Activated naive CD4-positive, alpha-beta T cell (primary cell): Measurements from ENCODE around the gene PBX3.

ENCODE experiments used
- DNase-seq, 4 experiments: peaks; one replicate each; lab custom pipeline; 2025; lab: John Stamatoyannopoulos, UW

PBX3 gene

DNA sequence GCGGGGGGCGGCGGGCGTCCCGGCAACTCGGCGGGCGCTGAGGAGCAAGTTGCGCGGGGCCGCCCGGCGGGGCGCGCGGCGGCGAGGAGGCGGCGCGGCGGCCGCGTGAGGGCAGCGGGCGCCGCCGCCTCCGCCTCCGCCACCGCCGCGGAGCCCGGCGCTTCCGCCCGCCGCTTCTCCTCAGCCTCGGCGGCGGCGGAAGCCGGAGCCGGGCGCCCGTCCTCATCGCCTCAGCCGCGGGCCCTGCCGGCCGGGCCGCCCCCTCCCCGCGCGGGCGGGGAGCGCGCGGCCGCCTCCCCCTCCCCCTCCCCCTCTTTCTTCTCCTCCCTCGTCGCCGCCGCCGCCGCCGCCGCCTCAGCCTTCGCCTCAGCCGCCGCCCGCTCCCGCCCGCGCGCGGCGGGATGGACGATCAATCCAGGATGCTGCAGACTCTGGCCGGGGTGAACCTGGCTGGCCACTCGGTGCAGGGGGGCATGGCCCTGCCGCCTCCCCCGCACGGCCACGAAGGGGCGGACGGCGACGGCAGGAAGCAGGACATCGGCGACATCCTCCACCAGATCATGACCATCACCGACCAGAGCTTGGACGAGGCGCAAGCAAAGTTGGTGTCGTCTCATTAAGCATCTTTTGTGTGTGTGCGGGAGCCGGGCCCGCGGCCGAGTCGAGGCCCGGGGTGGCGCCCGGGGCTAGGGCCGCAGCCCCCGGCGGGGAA is at the start of gene PBX3:
Gene PBX3, plus strand, starts transcription at position 321 of the 712 bp plus-strand sequence.
- DNase-seq: peak in 2 of 4 experiments; percentile 7 to 48

DNA sequence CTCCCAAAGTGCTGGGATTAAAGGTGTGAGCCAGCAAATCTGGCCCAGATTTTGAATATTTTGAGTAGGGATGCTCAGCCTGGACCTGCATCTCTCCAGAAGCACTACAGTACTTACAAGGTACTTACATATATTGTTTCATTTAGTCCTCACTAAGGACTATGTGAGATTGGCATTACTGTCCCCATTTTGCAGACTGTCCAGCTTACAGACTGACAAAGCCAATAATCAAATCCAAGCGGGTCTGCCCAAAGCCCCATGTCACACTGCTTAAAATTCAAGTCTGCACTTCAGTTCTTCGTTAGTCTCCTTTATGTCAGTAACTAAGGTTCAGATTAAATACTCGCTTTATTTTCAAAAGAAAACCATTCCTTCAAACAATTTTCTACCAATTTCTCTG is 47.3 kb upstream of the PBX3 start:
- no peak for DNase-seq

DNA sequence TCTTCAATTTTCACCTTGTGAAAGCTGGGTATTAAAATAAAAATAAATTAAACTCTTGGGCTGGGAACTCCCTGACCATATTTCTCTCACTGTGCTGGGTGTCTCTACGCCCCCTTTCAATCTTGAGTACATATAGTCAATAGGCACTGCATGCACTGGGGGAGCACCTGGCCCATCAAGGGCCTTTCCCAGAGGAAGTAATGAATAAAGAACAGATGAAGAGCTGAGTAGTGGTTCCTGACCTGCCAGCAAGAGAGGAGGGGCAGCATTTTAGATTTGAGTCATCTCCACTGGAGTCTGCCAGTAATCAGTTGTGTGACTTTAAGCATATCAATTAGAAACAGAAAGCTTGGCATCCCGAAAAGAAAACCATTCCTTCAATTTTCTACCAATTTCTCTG is 46.4 kb upstream of the PBX3 start:
- DNase-seq: no peak

DNA sequence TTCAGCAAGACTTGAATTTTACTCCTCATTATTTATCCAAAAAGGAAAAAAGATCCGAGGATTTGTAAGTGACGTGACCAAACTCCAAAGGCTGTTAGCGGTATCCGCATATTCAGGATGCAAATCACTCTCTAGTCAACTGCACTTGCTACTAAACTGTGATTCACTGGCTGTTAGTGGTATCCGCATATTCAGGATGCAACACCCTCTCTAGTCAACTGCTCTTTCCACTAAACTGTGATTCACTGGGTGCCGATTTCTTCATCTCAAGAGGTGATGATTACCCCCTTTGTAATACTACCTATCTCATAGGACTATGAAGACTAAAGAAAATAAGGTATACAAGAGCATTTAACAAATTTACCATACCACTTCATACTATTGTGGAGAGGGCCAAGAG is 45.8 kb upstream of the PBX3 start:
- no peak for DNase-seq

DNA sequence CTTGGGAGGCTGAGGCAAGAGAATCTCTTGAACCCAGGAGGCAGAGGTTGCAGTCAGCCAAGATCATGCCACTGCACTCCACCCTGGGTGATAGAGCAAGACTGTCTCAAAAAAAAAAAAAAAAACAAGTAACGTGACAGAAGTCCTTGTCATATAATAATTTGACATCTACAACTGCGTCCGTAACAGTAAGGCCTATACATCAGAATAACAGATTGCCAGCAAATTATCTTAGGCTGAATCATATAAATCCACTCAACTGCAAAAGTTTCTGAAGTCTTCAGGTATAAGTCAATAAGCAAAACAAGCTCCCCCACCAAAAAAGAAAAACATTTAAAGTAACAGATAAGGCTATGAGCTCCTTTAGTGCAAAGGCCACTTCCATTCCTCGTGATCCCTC is 43.5 kb upstream of the PBX3 start:
- DNase-seq: no peak

DNA sequence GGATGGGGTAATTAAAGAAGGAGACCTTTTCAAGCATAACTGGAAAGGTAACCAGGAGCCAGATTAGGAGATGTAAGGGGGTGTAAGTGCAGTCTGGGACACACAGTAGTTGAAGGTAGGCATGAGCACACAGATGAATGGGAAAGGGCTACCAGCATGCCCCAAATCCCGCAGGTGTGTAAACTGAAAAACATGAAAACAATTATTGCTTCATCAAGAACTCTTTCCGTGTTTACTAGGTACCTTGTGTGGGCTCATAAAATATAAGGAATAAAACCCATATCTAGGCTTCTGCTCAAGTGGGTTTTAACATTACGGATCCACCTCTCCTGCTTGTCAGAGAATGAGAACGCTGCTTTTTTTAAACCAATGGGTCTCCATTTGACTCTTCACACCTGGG is 41.3 kb upstream of the PBX3 start:
- no peak for DNase-seq

DNA sequence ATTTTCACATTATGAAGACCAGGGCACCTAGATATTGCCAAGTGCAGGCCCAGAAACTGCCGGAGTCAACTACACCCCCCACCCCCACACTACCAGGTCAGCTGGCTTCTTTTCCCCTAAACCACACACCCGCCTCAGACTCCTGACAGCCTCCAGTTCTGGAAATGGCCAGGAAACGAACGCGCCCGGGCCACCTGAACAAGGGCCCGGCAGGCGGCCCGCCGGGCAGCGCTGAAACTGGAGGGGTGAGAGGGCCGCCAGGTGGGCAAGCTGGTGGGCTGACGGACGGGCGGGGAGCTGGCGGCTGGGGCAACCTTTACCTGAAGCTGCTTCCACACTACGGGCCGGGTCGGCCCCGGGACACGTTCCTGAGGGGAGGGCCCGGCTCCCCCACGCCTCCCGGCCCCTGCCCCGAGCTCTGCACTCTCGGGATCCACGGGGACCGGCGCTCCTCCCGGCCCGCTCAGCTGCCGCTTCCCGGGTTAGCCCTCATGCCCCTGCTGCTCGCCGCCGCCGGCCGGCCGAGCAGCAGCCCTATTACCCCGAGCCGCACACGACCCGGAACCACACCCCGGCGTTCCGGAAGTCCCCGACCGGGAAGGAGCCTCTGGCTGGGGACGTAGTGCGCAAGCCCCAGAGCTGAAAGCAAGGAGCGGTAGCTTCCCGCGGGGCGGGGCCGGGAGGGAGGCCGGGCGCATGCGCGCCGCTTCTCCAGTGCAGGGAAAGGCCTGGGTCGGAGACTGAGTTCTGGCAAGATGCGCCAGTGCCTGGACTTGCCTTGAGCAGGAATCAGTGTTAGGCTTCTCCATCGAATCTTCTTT is 40.3 kb upstream of the PBX3 start, which contains the start of gene MAPKAP1:
Gene MAPKAP1, minus strand, starts transcription at position 558 of the 821 bp plus-strand sequence. CDS start 34,634 bp downstream, outside the sequence.
- peak; percentile 78 to 87 (median 79) for DNase-seq

DNA sequence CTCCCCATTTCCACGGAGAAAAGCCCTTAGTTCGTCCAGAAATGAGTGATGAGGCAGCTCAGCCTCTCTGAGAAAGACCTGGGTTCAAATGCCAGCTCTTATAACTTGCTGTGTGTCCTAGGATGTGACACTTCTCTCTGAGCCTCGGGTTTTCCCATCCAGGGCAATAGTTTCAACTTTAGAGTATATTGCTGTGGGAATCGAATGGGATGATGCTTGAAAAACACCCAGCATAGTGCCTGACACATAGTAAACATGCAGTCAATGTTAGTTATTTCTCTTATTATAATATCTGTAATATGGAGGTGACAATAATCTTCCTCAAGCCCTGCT is 39.7 kb upstream of the PBX3 start:
- no peak for DNase-seq

DNA sequence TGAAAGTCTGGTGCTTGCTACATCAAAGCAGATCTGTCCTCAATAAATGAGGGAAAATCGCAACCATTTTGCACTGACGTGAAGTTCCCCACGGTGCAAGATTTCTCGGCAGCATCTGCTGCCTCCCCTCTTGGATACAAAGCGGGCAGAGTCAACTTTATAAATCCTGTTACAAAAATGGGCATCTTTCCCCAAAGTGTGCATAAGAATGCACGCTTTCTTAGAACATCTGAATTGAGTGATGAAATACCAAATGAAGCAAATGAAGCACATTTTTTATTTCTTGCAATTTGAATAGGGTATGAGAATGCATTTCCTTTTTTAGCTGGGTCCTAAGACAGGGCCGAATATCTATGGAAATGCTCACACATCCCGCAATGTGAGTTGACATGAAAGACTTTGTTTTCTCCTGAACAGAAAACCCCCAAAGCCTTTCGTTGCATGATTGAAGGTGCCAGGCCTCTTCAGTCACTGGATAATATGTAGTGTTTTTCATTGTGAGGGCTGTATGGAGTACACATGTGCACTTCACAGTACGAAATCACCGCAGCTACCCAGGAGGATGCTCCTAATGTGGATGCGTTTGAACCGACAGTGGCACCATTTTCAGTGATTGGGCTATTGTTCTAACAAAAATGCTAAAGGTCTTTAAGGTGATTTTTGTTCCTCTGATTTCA is 20.6 kb upstream of the PBX3 start:
- DNase-seq: no peak

DNA sequence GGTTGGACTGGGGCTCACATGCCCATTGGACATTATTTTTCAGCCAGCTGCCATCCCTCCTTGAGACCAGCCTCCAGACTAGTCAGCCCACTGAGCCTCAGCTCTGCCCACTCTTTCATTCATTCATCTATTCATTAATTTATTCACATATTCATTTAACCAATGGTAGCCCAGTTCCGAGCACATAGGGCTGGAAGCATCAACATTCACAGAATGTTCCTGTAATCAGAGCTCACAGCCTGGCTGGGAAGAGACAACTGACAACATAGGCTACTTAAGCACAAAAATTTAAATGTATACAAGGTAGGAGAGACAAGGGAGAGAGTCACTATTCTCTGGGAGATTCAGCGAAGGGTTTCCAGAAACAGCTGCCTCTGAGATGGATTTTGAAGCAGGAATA is 17.0 kb upstream of the PBX3 start:
- no peak for DNase-seq

DNA sequence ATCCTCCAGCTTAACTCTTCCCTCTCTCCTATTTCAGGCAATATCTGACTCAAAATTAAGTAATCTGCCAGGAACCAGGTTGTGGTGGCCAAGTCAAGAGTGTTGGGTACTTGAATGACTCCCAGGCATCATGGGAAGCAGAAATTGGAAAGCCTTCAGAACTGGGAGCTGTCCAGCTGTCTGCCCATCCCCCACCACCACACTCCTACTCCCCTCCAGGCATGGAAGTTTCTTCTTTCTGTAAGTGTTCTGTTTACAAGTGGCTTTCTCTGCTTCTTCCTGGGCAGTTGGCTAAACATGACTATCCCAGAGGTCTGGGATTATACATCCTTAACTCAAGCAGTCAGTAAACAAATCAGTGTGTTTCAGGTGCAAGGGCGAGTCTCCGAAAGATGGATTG is 14.6 kb upstream of the PBX3 start:
- no peak for DNase-seq

DNA sequence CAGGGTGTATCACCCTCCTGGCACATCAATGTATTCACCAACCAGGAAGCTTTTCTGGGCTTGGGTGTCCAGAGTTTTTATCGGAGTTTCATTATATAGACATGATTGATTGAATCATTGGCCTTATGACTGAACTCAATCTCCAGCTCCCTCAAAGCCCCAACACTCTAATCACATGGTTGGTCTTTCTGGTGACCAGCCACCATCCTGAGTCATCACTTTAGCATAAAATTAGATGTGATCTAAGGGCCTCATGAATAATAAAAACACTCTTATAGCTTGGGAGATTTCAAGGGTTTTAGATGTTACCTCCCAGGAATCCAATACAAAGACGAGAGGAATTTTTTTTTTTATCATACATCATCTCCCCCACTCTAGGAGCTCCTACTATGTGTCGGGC is 7.7 kb upstream of the PBX3 start:
- no peak for DNase-seq

DNA sequence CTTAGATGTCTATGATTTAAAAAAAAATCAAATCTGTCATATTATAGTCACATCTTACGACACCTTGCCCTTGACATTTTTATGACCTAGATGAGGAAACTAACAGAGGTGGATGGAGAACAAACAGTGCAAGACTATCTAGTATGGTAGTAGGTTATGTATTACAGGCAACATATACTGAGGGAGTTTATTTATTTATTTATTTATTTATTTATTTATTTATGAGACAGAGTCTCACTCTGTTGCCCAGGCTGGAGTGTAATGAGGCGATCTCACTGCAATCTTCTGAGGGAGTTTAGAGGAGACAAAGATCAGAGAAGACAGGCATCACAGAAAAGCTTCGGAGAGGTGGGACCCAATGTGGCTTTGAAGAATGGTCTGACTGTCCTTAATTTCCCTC is 4.5 kb upstream of the PBX3 start:
- no peak for DNase-seq

DNA sequence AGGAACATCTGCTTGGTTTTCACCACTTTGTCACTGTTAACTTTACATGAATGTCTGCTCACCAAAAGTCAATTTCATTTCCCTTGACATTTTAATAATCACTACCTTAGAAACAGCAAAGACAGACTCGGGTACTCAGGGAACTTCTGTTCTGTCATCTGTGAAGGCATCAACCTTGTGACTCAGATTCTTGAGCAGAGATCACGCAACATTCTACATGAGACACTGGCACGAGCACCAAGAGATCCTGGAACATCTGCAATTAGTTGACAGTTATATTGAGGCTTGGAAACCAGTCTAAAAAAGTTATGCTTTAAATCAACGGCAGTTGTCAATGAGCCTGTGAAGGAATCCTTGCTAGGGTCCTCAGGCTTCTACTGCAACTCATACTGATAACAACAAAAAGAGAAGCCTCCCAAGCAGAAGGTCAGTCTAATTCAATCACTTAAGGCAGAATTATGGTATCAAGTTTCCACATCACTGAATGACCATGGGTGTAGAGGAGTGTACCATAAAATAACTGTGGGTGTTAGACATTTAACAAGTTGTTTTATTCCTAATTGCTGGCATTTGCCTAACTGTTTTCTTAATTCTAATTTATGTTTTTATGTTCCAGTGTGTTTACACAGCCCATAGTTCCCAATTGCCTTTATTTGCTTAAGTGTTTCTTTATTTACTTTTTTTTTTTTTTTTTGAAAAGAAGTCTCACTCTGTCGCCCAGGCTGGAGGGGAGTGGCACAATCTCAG is 3.3 kb upstream of the PBX3 start:
- DNase-seq: no peak

DNA sequence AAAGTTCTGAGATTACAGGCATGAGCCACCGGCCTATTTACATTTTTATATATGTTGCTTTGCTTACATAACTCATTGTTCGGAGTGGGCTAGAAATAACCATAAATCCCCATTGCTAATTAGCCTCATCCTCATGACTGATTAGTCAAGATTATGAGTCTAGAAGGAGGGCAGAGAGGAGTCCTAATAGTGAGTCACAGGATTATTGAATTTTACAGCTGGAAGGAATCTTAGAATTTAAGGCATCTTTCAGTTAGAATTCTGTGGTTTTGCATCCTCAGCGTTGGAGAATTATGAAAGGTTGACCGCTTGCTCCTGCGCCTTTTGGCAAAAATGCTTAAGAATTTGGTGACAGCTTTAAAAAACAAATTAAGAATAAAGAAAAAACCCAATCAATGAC is 2.6 kb upstream of the PBX3 start:
- no peak for DNase-seq

DNA sequence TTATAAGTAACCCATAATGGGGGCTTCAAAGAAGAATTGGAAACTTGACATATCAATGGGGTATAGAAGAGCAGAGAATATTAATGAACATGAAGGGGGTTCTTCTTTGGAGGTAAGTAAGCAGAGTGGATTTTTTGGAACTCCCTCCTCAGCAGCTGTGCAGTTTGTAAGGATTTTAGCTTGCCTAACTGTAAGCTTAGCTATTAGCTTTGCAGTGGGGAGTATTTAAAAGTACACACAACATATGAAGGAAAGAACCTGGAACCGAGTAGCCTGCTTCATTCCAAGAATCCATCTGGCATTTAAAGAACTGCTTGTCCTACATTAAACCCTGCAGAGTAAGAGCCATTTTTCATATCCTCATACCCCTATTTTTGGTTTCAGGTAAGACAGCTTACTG is 2.2 kb upstream of the PBX3 start:
- DNase-seq: no peak

DNA sequence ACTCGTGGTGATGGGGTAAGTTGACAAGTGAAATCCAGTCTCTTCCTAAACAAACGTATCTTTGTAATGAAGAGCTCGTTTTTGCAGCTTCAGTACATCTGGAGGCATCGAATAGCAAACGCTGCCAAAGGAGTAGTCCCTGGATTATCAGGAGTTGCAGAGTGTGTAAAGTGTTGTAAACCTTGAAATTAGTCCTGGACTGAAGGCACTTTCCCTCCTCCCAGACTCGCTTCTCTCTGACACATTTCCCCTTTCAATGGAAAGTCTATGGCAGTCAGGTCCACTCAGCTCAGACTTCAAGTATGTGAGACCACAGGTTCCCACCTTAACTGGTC is 1.5 kb upstream of the PBX3 start:
- no peak for DNase-seq

DNA sequence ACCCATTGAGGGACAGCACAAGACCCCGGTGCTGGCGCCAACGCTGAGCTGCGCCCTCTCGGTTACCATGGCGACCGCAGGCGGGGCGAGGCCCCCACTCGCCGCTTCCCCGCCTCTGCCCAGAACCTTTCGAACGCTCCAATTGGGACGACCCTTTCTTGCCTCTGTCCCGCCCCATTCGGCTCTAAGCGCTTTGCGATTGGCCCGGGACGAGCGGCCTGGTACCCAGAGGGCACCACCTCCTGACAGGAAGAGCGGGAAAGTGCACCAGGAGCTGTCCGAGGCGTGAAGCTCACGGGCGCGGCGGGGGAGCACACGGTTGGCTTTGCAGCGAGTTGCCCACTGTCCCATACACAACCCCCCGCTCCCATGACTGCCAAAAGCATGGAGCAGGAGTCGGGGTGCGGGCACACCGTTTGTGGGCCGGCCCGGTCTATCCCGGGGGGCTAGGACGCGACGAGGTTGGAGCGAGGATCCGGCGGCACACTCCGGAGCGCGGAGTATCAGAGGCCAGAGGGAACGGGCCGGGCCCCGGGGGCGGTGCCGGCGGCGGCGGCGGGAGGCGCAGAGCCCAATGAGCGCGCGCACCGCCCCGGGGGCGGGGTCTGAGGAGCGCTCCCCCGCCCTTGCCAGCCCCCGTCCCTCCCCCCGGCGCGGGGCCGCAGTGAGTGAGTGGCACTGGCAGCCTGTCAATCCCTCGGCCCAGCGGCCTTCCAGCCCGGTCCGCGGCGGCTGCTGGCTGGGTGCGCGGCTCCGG is 978 bp upstream of the PBX3 start:
- peak; percentile 67 to 89 (median 76) for DNase-seq

DNA sequence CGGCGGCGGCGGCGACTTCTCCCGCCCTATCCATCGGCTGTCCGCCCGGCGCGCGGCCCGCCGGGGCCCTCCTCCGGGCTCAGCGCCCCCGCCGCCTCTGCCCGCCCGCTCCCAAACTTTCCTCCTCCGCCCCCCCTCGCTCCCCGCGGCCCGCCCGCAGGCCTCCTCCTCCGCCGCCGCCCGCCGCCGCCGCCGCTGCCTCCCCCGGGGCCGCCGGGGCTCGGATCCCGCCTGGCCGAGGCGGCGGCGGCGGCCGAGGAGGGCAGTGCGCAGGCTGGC is 460 bp upstream of the PBX3 start:
- peak in 1 of 4 experiments; percentile 67 for DNase-seq

DNA sequence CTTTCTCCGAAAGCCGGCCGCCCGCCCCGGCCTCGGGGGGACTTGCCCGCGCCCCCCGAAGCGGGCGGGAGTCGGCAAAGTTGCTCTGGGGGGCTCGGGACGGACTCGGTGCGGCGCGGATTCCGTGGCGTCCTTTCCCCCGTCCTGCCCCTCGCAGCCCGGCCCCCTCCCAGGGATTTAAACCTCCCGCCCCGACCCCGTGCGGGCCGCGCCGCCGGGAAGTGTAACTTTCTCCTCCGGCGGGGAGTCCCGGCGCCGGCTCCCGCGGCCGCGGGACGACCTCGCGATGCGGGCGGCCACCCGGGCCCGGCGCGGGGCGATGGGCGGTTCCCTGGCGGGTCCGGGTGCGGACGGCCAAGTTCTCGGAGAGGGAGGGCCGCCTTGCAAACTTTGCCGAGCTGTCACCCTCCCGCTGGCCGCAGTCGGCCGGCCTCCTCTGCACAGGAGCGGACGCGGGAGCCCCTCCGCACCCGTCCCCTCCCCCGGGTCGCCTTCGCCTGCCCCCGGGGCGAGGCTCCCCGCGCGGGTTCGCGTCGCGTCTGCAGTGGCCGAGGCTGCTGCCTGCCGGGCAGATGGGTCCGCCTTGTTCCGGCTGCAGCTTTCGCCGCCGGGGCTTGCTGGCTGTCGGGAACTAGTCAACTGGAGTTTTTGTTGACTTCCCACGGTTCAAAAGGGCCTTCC is 732 bp downstream of the PBX3 start:
- peak in 1 of 4 experiments; percentile 21 for DNase-seq

DNA sequence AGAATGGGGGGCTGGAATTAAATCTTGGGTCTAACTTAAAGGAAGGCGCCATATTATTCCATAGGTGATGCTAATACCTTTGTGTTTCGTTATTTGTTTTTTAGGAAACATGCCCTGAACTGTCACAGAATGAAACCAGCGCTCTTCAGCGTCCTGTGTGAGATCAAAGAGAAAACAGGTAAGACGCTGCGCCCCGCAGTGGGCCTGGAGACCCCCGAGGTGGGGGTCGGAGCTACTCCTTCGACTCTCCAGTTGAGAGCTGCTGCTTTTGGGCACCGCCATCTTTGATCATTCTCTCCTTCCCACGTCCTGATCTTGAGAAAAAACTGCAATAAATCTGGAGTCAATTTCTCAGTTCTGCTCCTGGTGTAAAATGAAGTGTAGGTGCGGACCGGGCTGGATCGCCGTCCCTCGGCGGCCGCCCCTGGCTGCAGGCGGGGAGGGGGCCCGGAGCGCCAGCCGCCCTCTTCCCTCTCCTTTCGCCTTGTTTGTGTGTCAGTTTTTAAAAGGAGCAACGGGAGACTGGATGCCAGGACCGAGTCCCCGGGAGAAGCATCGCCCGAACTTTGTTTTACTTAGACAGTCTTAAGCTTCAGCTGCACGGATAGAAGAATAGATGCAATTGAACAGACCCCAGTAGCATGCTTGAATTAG is 1.4 kb downstream of the PBX3 start:
- no peak for DNase-seq
